ENCODE data around the gene NPAT. TPM values are rescaled to one million over a fixed set of nuclear protein-coding genes. Genes with fewer than 3 reads are reported as not detected.

Gene NPAT
- total and polyA plus RNA-seq, 11 donors: 1.8 to 12.3 (median 8.1) TPM

DNA sequence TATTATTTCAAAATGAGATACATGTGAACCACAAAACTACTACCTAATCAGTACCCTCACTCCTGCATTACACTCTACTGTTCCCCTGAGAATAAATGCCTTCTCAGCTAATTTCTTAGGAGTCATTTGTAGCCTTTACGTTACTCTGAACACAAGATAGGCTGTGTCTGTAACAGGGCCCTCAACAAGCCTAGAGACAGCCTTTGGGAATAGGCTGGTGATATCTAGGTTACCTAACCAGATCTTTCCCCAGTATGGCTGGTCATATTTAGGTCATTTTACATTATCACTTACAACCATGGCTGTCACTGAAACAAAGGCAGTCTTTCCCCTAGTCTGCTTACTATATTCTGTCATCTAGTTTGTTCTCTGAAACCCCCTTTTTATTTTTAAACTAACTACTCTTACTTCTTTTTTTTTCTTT lies 14.6 kb upstream of the NPAT start:
- peaks cover 0 to 97% (median 61%) of the 10 kb centered on the region in 9 donors for H3K36me3 ChIP-seq
- ATAC-seq (no peak), DNase-seq (no peak)
- peaks cover 0 to 44% (median 0%) of the 10 kb centered on the region in 12 donors for H3K4me1 ChIP-seq
- H3K4me3 ChIP-seq: no peak overlapping the region
- 89 to 100% (median 95%) methylated on average over 1 of the region's 1 CpG for WGBS, 4 donors
- intact Hi-C loops (cut with DNase I): no loop called here
- no peaks in the 10 kb centered on the region for H3K27me3 ChIP-seq
- H3K27ac ChIP-seq: peak overlapping the region in 2 of 12 donors; percentile 25 to 83
- H3K9me3 ChIP-seq: peaks cover 0 to 3% (median 0%) of the 10 kb centered on the region in 12 donors
- TF ChIP-seq POLR2A (IDR thresholded peaks at IDR 0.05): no peak
- no peak for TF ChIP-seq CTCF (IDR thresholded peaks at IDR 0.05)

- no peaks in the 10 kb centered on the region for H3K27me3 ChIP-seq
- peaks cover 0 to 97% (median 67%) of the 10 kb centered on the region in 9 donors for H3K36me3 ChIP-seq
- peak overlapping the region in 1 of 12 donors; percentile 83 for H3K27ac ChIP-seq
- H3K4me1 ChIP-seq: peaks cover 0 to 44% (median 0%) of the 10 kb centered on the region in 12 donors
- ATAC-seq (no peak), DNase-seq (no peak)
- no peak overlapping the region for H3K4me3 ChIP-seq
- intact Hi-C loops (cut with DNase I): no loop called here
- WGBS, 4 donors: 91 to 98% (median 97%) methylated on average over 2 of the region's 2 CpGs
- peaks cover 0 to 3% (median 0%) of the 10 kb centered on the region in 12 donors for H3K9me3 ChIP-seq
- no peak for TF ChIP-seq POLR2A (IDR thresholded peaks at IDR 0.05)
- no peak for TF ChIP-seq CTCF (IDR thresholded peaks at IDR 0.05)
Measured at GRCh38 chr11:108235633-108236032, 13.2 kb upstream of the NPAT start.

DNA sequence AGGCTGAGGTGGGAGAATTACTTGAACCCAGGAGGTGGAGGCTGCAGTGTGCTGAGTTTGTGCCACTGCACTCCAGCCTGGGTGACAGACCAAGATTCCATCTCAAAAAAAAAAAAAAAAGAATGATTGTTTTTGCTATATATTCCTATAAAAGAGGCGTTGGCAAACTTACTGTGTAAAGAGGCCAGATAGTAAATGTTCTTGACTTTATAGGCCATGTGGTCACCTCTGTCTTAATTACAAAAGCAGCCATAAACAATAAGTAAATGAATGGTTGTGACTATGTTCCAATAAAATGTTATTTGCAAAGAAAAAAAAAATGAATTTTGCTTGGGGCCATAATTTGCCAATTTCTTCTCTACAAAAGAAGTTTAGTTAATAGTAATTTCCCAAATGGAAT lies 12.8 kb upstream of the NPAT start:
- TF ChIP-seq POLR2A (IDR thresholded peaks at IDR 0.05) (no peak), CTCF (IDR thresholded peaks at IDR 0.05) (no peak)
- peaks cover 0 to 3% (median 0%) of the 10 kb centered on the region in 12 donors for H3K9me3 ChIP-seq
- peaks cover 0 to 44% (median 0%) of the 10 kb centered on the region in 12 donors for H3K4me1 ChIP-seq
- no peak overlapping the region for H3K4me3 ChIP-seq
- WGBS, 4 donors: 91 to 98% (median 94%) methylated on average over 1 of the region's 1 CpG
- intact Hi-C loops (cut with DNase I): no loop called here
- H3K36me3 ChIP-seq: peaks cover 0 to 97% (median 67%) of the 10 kb centered on the region in 9 donors
- ATAC-seq (no peak), DNase-seq (no peak)
- H3K27ac ChIP-seq: peak overlapping the region in 1 of 12 donors; percentile 83
- no peaks in the 10 kb centered on the region for H3K27me3 ChIP-seq

- H3K27ac ChIP-seq: peak overlapping the region in 1 of 12 donors; percentile 20
- H3K27me3 ChIP-seq: no peaks in the 10 kb centered on the region
- 97 to 99% (median 98%) methylated on average over 2 of the region's 2 CpGs for WGBS, 4 donors
- intact Hi-C loops (cut with DNase I): no loop called here
- H3K4me1 ChIP-seq: peaks cover 0 to 32% (median 0%) of the 10 kb centered on the region in 12 donors
- TF ChIP-seq POLR2A (IDR thresholded peaks at IDR 0.05) (no peak), CTCF (IDR thresholded peaks at IDR 0.05) (no peak)
- ATAC-seq (no peak), DNase-seq (no peak)
- peaks cover 0 to 3% (median 0%) of the 10 kb centered on the region in 12 donors for H3K9me3 ChIP-seq
- peaks cover 0 to 97% (median 69%) of the 10 kb centered on the region in 9 donors for H3K36me3 ChIP-seq
- no peak overlapping the region for H3K4me3 ChIP-seq
Measured at GRCh38 chr11:108233277-108233945, 11.0 kb upstream of the NPAT start.

Measured in heart left ventricle (tissue), 16 donors.